Neural cell (in vitro differentiated cells): ENCODE results near the gene ASPDH. TPM values are rescaled to one million over a fixed set of nuclear protein-coding genes. Genes with fewer than 3 reads are reported as not detected.

ENCODE experiments used
- H2AFZ ChIP-seq: fragments of 200-600, 300-800 bp; sonication (generic), shearing (Covaris generic); 2 replicates; pipeline ENCODE4 v1.6.0; 2014; ENCODE audit warnings: low read depth, mild to moderate bottlenecking, antibody characterized with exemption, low read length, moderate library complexity
- H3F3A ChIP-seq: fragments of 200-600 bp; shearing (Covaris generic); 2 replicates; pipeline ENCODE4 v1.6.1; 2016; ENCODE audit warnings: mild to moderate bottlenecking, moderate library complexity, mixed read lengths, antibody characterized with exemption, low read length; ENCODE audit not compliant: insufficient read depth, poor library complexity, severe bottlenecking
- H3K27ac ChIP-seq: fragments of 200-600, 300-800 bp; sonication (generic), shearing (Covaris generic); 2 replicates; pipeline ENCODE4 v1.5.1; 2014; ENCODE audit warnings: mild to moderate bottlenecking, low read length, moderate library complexity
- H3K27me3 ChIP-seq: fragments of 300-800, 200-600 bp; sonication (generic), shearing (Covaris generic); 2 replicates; pipeline ENCODE4 v1.6.0; 2014; ENCODE audit warnings: mild to moderate bottlenecking, low read depth, low read length, moderate library complexity; ENCODE audit not compliant: insufficient read depth
- H3K36me3 ChIP-seq: fragments of 300-800, 200-600 bp; sonication (generic), shearing (Covaris generic); 2 replicates; pipeline ENCODE4 v1.5.1; 2014; ENCODE audit warnings: mild to moderate bottlenecking, antibody characterized with exemption, low read length, moderate library complexity; ENCODE audit not compliant: insufficient read depth
- H3K4me2 ChIP-seq: fragments of 300-800, 200-600 bp; sonication (generic), shearing (Covaris generic); 2 replicates; pipeline ENCODE4 v1.6.0; 2014; ENCODE audit warnings: mild to moderate bottlenecking, low read length
- H3K4me3 ChIP-seq: fragments of 300-800, 200-600 bp; sonication (generic), shearing (Covaris generic); 2 replicates; pipeline ENCODE4 v1.5.1; 2014; ENCODE audit warnings: mild to moderate bottlenecking, low read length, moderate library complexity
- H3K79me2 ChIP-seq: fragments of 200-600 bp; shearing (Covaris generic); replicated peaks from 2 replicates; pipeline ENCODE4 v1.6.0; 2014; ENCODE audit warnings: mild to moderate bottlenecking, low read length, moderate library complexity; ENCODE audit not compliant: insufficient read depth
- H3K9ac ChIP-seq: fragments of 300-800, 200-600 bp; sonication (generic), shearing (Covaris generic); 2 replicates; pipeline ENCODE4 v1.6.1; 2016; ENCODE audit warnings: mild to moderate bottlenecking, low read length, mixed read lengths
- H3K9me2 ChIP-seq: fragments of 200-600 bp; shearing (Covaris generic); 2 replicates; pipeline ENCODE4 v1.6.1; 2016; ENCODE audit warnings: mild to moderate bottlenecking, low read length, mixed read lengths; ENCODE audit not compliant: insufficient read depth
- H3K9me3 ChIP-seq: fragments of 200-600, 300-800 bp; sonication (generic), shearing (Covaris generic); 2 replicates; pipeline ENCODE4 v1.6.1; 2016; ENCODE audit warnings: mild to moderate bottlenecking, mixed run types, low read length, moderate library complexity, mixed read lengths
- H4K20me1 ChIP-seq: fragments of 200-600 bp; shearing (Covaris generic); 2 replicates; pipeline ENCODE4 v1.6.1; 2016; ENCODE audit warnings: mild to moderate bottlenecking, mixed run types; ENCODE audit not compliant: insufficient read depth
- EP300 ChIP-seq: fragments of 450-650 bp; conservative IDR thresholded peaks from 2 replicates; pipeline ENCODE4 v1.6.1; 2014; ENCODE audit warnings: antibody characterized with exemption, mild to moderate bottlenecking, moderate library complexity; ENCODE audit not compliant: poor library complexity, severe bottlenecking
- EZH2 ChIP-seq: fragments of 200-600, 300-800 bp; shearing (Covaris generic), sonication (generic); IDR thresholded peaks from 2 replicates; pipeline ENCODE4 v1.6.1; 2014; ENCODE audit warnings: antibody characterized with exemption, low read length, borderline replicate concordance, mild to moderate bottlenecking; ENCODE audit not compliant: insufficient read depth, poor library complexity, severe bottlenecking
- MXI1 ChIP-seq: fragments of 450-650 bp; conservative IDR thresholded peaks from 2 replicates; pipeline ENCODE4 v1.6.1; 2014; ENCODE audit warnings: antibody characterized with exemption, mild to moderate bottlenecking; ENCODE audit not compliant: poor library complexity, severe bottlenecking
- POLR2AphosphoS5 ChIP-seq: IDR thresholded peaks from 2 replicates; pipeline ENCODE4 v1.6.1; 2012
- RAD21 ChIP-seq: fragments of 450-650 bp; conservative IDR thresholded peaks from 2 replicates; pipeline ENCODE4 v1.6.1; 2014; ENCODE audit warnings: antibody characterized with exemption, mild to moderate bottlenecking, moderate library complexity
- REST ChIP-seq: IDR thresholded peaks from 2 replicates; pipeline ENCODE4 v1.6.1; 2012; ENCODE audit warnings: borderline replicate concordance
- SMC3 ChIP-seq: fragments of 450-650 bp; conservative IDR thresholded peaks from 2 replicates; pipeline ENCODE4 v1.6.1; 2014; ENCODE audit warnings: antibody characterized with exemption, mild to moderate bottlenecking, moderate library complexity; ENCODE audit not compliant: poor library complexity
- TAF1 ChIP-seq: IDR thresholded peaks from 2 replicates; pipeline ENCODE4 v1.6.1; 2012; ENCODE audit warnings: low read depth
- polyA plus RNA-seq: library from polyadenylated mRNA; depleted of rRNA; stranded (reverse); fragments of >200 nt; gene quantifications from 2 replicates; pipeline ENCODE4 v1.2.3, GENCODE V29; 2014
- TF ChIP-seq, protein P1 (sequence below): fragments of 450-650 bp; IDR thresholded peaks from 2 replicates; pipeline ENCODE4 v1.5.1; 2014; ENCODE audit warnings: antibody characterized with exemption, mild to moderate bottlenecking, moderate library complexity; ENCODE audit not compliant: poor library complexity, severe bottlenecking

The ASPDH gene
- polyA plus RNA-seq, 1 donor from 2014 or later, result not detected

GRCh38 chr19:50514346-50515167 lies 844 bp upstream of the ASPDH start:
- Histone ChIP-seq H3K27ac (peak overlapping the region; percentile 74), H3K4me2 (no peak overlapping the region), H3K9me2 (no peaks in the 10 kb centered on the region), H3K27me3 (no peaks in the 10 kb centered on the region), H3K4me3 (peak overlapping the region; percentile 47), H3K79me2 (no peaks in the 10 kb centered on the region), H3K36me3 (peaks cover 10% of the 10 kb centered on the region), H3K9ac (peak overlapping the region; percentile 35), H4K20me1 (no peaks in the 10 kb centered on the region), H3F3A (no peaks in the 10 kb centered on the region), H3K9me3 (peaks cover 5% of the 10 kb centered on the region), H2AFZ (no peak overlapping the region)
- TF ChIP-seq, protein P1, sequence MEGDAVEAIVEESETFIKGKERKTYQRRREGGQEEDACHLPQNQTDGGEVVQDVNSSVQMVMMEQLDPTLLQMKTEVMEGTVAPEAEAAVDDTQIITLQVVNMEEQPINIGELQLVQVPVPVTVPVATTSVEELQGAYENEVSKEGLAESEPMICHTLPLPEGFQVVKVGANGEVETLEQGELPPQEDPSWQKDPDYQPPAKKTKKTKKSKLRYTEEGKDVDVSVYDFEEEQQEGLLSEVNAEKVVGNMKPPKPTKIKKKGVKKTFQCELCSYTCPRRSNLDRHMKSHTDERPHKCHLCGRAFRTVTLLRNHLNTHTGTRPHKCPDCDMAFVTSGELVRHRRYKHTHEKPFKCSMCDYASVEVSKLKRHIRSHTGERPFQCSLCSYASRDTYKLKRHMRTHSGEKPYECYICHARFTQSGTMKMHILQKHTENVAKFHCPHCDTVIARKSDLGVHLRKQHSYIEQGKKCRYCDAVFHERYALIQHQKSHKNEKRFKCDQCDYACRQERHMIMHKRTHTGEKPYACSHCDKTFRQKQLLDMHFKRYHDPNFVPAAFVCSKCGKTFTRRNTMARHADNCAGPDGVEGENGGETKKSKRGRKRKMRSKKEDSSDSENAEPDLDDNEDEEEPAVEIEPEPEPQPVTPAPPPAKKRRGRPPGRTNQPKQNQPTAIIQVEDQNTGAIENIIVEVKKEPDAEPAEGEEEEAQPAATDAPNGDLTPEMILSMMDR, result no peak
- TF ChIP-seq EZH2 (no peak), EP300 (no peak), POLR2AphosphoS5 (no peak), REST (no peak), RAD21 (no peak), TAF1 (no peak), SMC3 (no peak), MXI1 (no peak)

DNA sequence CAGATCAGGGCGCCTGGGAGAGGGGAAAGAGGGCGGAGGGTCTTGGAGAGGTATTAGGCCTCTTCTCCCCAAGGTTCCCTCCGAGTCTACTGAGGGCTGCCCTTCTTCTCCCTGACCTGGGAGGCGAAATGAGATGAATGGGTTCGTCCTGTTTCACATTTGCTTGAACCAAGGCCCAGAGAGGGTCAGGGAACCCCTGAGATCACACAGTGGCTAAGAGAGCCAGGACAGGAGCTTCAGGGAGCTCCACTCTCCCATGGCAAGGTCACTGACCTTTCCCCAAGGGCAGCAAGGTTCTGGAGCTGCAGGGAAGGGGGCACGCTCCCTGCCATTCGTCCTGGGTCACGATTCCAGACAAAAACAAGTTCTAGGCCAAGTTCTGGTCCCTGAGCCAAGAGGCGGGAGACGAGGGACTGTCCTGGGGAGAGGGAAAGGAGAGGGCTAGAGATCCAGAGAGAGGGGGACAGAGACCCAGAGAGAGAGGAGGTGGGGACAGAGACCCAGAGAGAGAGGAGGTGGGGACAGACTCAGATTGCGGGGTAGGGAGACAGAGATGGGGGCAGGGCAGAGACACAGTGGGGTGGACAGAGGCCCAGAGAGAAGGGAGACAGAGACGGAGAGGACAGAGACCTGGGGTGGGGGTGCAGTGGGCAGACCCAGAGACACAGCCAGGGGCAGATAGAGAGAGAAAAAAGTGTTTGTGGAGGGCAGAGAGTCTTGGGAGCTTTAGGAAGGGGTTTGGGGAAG lies 541 bp downstream of the ASPDH start:
- Histone ChIP-seq H3K9ac (peak overlapping the region; percentile 35), H3K4me2 (no peak overlapping the region), H2AFZ (no peak overlapping the region), H3K9me2 (no peaks in the 10 kb centered on the region), H4K20me1 (no peaks in the 10 kb centered on the region), H3K9me3 (no peaks in the 10 kb centered on the region), H3K36me3 (no peaks in the 10 kb centered on the region), H3F3A (no peaks in the 10 kb centered on the region), H3K4me3 (peak overlapping the region; percentile 47), H3K79me2 (no peaks in the 10 kb centered on the region), H3K27ac (peak overlapping the region; percentile 100), H3K27me3 (no peaks in the 10 kb centered on the region)
- TF ChIP-seq, protein P1, result no peak
- peak; percentile 10 for TF ChIP-seq POLR2AphosphoS5
